ENCODE data around the gene GRID1.

GRID1 gene

GRCh38 chr10:86353506-86354485 lies 12.8 kb downstream of the GRID1 start:
- DNase-seq, result no peak

- no peak for DNase-seq
Observed at GRCh38 chr10:86350897-86351296, 15.7 kb downstream of the GRID1 start.

- no peak for DNase-seq
Observed at GRCh38 chr10:86349940-86350630, 16.5 kb downstream of the GRID1 start.

GRCh38 chr10:86349474-86349873 lies 17.1 kb downstream of the GRID1 start:
- DNase-seq, result no peak

- DNase-seq, result no peak
Observed at GRCh38 chr10:86348321-86349210, 18.0 kb downstream of the GRID1 start.

- DNase-seq, result no peak
Observed at GRCh38 chr10:86347856-86348255, 18.7 kb downstream of the GRID1 start.

- DNase-seq, result no peak
Observed at GRCh38 chr10:86346799-86347665, 19.6 kb downstream of the GRID1 start.

GRCh38 chr10:86345859-86346798 lies 20.5 kb downstream of the GRID1 start:
- no peak for DNase-seq

GRCh38 chr10:86345296-86345858 lies 21.2 kb downstream of the GRID1 start:
- no peak for DNase-seq

GRCh38 chr10:86344714-86345161 lies 21.9 kb downstream of the GRID1 start:
- DNase-seq, result no peak

- DNase-seq, result no peak
Observed at GRCh38 chr10:86344281-86344680, 22.3 kb downstream of the GRID1 start.

GRCh38 chr10:86343761-86344160 lies 22.8 kb downstream of the GRID1 start:
- no peak for DNase-seq

- no peak for DNase-seq
Observed at GRCh38 chr10:86342111-86342863, 24.3 kb downstream of the GRID1 start.

GRCh38 chr10:86341361-86341811 lies 25.2 kb downstream of the GRID1 start:
- no peak for DNase-seq

GRCh38 chr10:86340991-86341260 lies 25.7 kb downstream of the GRID1 start:
- DNase-seq, result no peak

GRCh38 chr10:86340176-86340990 lies 26.2 kb downstream of the GRID1 start:
- no peak for DNase-seq

- no peak for DNase-seq
Observed at GRCh38 chr10:86339226-86339865, 27.2 kb downstream of the GRID1 start.

- DNase-seq, result no peak
Observed at GRCh38 chr10:86337121-86337601, 29.4 kb downstream of the GRID1 start.
